NCI-H1694 (cell line): Measurements from ENCODE around the gene CLIP3.

Experiments
- DNase-seq: peaks from one replicate; lab custom pipeline; 2025; lab: John Stamatoyannopoulos, UW

The CLIP3 gene

GRCh38 chr19:35978271-35978670, 54.4 kb downstream of the CLIP3 start:
- DNase-seq, result no peak

DNA sequence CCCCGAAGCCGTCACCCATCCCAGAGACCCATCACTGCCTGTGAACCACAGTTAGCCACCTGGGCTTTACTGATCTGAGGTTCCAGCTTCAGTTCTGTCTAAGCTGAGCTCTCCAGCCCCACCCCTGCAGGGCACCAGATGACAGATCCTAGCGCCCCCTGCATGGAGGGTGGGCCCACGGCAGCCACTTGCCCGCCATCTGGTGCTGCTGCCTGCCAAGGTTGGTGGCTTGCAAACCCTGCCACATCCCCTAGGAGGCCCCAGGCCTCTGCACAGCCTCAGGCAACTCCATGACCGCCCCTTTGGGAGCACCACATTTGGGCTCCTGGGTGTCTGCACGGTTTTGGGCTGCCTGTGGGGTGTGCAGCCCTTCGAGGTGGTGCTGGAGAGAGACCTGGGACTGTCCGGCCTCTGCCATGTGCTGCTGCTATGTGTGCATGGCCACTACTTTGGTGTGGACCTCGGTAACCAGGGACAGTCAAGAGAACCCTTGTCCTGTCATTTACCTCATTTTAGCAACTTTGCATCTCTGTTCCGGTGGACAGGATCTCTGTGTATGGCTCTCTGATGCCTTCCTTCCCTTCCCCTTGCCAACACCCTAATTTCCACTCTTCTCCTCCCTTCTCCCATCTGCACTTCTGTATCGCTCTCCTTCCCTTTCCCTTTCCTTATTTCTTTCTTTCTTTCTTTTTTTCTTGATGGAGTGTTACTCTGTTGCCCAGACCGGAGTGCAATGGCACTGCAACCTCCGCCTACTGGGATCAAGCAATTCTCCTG, 55.0 kb downstream of the CLIP3 start:
- peak; percentile 96 for DNase-seq

- no peak for DNase-seq
These were observed 57.0 kb downstream of the CLIP3 start for GRCh38 chr19:35975608-35976214.

GRCh38 chr19:35973487-35973886, 59.2 kb downstream of the CLIP3 start:
- no peak for DNase-seq

- no peak for DNase-seq
These were observed 65.9 kb downstream of the CLIP3 start for GRCh38 chr19:35966771-35967170.
